KG1 (cell line): ENCODE measurements around the gene AGRN.
"Not testable (repeated sequence)": the region's sequence is repeated elsewhere in the genome, so short reads cannot be mapped to it uniquely, and the experiment has no call there.

ENCODE experiments used
- DNase-seq: peaks from one replicate; lab custom pipeline; 2025; lab: John Stamatoyannopoulos, UW

Gene AGRN

GRCh38 chr1:1001057-1001783, 18.7 kb upstream of the AGRN start:
- DNase-seq: no peak

- no peak for DNase-seq
Observed at GRCh38 chr1:1003618-1004419, 16.1 kb upstream of the AGRN start.

GRCh38 chr1:1004420-1004779, 15.5 kb upstream of the AGRN start:
- DNase-seq: no peak

DNA sequence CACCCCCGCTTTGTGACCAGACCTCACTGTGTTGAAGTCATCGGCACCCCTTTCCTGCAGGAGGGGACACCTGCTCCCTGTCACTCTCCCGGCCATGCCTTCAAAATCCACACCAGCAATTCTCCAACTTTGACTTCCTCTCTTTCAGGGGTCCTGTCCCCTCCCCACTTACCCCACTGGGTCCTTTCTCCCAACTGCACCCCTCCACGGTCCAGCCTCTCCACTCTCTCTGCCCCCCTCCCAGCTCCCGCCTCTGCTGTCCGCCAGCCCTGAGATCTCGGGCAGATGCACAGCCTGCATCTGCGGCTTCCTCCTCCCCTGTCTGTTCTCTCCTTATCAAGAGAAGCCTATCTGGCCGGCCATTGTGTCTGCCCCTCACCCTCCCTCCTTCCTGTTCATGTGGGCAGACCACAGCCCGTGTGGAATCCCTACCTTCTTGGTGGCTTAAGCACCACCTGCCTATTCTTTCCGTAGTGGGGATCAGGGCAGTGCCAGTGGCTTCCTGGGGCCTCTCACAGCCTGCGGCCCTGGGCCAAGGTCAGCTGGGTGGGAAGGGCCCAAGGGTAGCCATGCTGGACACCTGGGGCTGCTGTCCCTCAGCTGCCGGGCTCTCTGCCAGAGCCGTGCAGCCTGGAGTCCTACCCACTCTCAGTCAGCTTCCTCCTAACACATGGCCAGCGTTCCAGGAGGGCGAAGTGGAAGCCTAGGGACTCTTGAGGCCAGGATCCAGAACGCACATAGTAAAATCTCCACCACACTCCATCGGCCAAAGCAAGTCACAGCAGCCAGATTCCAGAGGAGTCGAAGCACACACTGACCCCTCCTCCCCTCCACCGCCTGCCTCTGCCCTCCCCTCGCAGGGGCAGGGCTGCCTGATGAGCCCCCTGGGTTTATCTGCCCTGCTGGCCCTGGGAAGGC, 14.9 kb upstream of the AGRN start:
- DNase-seq: no peak

DNA sequence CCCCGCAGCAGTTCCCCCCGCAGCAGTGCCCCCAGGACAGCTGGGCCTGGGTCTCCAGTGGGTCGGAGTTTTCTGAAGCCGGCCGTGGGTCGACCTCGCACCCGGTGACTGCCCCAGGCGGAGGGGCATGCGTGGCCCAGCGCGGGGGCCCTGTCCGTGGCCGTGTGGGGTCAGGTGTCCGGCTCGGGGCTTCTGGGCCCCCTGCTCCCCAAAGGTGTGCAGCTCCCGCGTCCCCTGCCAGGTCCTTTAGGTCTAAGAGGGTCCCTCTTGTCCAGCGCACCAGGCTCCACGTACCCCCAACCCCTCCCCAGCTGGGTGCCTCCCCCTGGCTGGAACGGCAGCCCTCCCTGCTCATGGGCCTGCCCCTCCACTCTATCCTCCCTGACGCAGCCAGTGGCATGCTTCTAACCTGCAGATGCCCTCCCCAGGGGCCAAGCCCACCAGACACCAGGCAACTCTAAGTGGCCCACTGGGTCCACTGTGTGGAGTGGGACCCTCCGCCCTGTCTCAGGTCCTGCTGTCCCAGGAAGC, 14.1 kb upstream of the AGRN start:
- DNase-seq: no peak

- no peak for DNase-seq
Observed at GRCh38 chr1:1006305-1007159, 13.4 kb upstream of the AGRN start.

- not testable (repeated sequence) for DNase-seq
Observed at GRCh38 chr1:1010131-1010530, 9.8 kb upstream of the AGRN start.

DNA sequence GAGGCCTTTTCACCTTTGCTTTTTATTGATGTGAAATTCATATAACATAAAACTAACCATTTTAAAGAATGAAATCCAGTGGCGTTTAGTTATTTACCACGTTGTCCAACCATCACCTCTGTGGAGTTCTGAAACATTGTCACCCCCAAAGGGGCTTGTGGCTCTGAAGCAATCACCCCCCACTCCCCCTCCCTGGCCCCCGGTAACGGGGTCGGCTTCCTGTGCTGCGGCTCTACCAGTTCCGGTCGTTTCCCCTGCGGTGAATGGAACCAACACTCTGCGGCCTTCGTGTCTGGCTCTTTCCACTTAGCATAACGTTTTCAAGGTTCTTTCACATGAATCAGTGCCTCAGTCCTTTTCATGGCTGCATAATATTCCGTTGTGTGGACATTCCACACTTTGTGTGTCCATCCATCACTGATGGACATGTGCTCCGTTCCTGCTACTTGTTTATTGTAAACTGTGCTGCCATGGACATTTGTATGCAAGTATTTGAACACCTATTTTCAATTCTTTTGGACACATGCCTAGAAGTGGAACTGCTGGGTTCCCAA, 8.4 kb upstream of the AGRN start:
- no peak for DNase-seq

DNA sequence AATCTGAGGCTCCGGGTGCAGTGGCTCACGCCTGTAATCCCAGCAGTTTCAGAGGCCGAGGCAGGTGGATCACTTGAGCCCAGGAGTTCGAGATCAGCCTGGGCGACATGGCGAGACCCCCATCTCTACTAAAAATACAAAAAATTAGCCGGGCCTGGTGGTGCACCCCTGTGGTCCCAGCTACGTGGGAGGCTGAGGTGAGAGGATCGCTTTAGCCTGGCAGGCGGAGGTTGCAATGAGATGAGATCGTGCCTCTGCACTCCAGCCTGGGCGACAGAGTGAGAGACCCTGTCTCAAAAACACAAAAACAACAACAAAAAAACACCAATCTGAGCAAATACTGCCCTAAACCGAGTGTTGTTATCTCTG, 7.2 kb upstream of the AGRN start:
- not testable (repeated sequence) for DNase-seq

DNA sequence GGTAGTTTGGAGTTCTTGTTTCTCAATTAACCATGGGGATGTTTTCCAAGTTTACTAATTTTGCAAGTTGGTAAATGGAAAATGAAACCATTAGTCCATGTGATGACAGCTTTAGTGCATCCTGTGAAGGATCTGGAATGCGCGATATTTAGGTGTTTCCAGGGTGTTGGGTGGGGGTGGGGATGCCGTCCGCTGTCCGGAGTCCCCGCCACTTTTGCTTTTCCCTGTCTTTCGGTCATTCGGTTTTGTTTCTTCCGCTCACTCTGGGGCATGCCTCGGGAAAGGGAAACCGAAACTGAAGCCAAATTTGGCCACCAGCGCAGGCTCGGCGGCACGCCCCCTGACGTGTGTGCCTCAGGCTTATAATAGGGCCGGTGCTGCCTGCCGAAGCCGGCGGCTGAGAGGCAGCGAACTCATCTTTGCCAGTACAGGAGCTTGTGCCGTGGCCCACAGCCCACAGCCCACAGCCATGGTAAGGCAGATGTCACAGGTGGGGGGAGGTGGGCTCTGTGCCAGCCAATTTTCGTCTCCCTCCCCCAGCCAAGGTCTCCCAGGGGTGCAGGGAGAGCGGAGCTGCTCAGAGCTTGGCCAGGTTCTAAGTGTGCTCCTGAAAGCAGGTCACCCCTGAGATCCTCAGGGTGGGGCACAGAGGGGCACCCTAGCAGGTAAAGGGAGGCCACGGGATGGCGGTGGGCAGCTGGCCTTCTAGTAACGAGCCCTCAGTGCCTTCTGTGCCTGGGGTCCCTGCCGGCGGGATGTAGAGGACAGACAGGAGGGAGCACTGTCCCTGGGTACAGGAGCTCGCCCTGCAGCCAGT, 6.6 kb upstream of the AGRN start, which contains the start of gene ISG15:
Gene ISG15 (plus strand): TSS at position 393 of the 817 bp plus-strand sequence. CDS start 77 bp downstream, at position 470.
- DNase-seq: peak; percentile 79

- DNase-seq: no peak
Observed at GRCh38 chr1:1013922-1014648, 5.8 kb upstream of the AGRN start.

DNA sequence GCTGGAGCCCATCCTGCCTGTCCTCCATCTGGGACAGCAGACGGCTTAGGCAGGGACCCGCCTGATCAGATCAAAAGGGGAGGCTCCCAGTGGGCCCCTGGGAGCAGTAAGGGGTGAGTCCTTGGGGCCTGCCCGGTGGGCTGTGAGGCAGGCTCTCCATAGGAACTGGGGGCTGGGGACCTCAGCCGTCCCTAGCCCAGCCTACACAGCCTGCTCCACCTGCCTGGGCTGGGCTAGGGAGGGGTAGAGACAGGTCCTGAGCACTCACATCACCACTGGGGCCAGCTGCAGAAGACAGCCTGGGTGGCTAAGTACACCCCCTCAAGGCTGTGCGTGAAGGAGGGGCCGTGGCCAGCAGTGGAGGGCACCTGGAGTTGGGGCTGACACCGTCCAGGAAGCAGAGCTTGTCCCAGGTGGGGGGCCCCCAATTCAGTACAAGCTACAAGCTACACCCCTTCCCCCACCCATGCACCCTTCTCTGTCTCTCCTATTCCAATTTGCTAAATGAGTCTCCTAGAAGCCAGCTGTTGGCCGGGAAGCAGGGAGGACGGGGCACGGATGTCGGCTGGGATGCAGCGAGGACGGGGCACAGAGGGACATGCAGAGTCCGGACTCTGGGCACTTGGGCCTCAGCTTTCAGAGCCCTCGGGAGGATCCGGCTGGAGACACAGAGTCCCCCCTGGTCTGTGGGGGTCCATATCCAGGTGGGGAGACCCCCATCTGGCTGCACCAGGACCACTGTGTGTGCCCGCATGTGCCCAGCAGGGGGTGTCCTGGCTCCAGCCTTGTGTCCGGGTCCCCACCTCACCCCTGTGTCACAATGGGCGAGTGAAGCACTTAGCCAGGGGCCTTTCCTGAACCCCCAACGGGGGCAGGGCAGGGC, 4.9 kb upstream of the AGRN start:
- no peak for DNase-seq

DNA sequence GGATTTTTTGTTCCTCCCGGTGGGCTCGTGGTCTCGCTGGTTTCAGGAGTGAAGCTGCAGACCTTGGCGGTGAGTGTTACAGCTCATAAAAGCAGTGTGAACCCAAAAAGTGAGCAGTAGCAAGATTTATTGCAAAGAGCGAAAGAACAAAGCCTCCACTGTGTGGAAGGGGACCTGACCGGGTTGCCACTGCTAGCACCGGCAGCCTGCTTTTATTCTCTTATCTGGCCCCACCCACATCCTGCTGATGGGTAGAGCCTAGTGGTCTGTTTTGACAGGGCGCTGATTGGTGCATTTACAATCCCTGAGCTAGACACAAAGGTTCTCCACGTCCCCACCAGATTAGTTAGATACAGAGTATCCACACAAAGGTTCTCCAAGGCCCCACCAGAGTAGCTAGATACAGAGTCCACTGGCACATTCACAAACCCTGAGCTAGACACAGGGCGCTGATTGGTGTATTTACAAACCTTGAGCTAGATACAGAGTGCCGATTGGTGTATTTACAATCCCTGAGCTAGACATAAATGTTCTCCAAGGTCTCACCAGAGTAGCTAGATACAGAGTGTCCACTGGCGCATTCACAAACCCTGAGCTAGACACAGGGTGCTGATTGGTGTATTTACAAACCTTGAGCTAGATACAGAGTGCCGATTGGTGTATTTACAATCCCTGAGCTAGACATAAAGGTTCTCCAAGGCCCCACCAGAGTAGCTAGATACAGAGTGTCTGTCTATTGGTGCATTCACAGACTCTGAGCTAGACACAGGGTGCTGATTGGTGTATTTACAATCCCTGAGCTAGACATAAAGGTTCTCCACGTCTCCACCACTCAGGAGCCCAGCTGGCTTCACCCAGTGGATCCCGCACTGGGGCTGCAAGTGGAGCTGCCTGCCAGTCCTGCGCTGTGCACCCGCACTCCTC, 2.3 kb upstream of the AGRN start:
- not testable (repeated sequence) for DNase-seq

- DNase-seq: not testable (repeated sequence)
Observed at GRCh38 chr1:1018321-1018685, 1.6 kb upstream of the AGRN start.

DNA sequence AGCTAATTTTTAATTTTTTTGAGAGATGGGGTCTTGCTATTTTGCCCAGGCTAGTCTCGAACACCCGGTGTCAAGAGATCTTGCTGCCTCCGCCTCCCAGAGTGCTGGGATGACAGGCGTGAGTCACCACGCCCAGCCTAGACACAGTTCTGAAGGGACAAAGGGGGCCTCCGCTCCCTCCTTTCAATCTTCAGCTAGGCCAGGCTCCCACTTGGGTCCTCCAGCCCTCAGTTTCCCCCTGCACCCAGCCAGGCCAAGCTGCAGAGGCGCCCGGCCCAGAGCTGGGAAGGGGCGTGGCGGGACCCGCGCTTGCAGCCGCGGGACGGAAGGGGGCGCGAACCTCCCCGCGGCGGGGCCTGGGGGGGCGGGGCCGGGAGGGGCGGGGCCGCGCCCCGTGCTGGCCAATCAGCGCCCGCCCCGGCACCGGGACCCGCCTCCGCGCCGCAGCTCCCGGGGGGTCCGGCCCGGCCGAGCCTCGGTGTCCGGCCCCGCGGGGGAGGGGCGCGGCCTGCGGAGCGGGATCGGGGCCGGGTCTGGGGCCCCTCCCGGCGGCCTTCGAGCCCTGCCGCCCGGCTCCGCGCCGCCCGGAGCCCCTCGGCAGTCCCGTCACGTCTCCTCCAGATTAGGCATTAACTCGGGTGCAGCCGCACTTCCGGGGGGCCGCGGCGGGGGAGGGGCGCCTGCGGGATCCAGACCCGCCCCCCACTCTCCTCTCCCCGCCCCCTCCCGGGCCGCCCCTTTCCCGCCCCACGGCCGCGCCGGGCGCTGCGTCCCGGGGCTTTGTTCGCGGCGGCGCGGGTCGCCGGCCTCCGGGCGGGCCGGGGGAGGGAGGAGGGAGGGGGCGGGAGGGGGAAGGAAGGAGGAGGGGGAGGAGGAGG, 559 bp upstream of the AGRN start:
- peak; percentile 47 for DNase-seq

DNA sequence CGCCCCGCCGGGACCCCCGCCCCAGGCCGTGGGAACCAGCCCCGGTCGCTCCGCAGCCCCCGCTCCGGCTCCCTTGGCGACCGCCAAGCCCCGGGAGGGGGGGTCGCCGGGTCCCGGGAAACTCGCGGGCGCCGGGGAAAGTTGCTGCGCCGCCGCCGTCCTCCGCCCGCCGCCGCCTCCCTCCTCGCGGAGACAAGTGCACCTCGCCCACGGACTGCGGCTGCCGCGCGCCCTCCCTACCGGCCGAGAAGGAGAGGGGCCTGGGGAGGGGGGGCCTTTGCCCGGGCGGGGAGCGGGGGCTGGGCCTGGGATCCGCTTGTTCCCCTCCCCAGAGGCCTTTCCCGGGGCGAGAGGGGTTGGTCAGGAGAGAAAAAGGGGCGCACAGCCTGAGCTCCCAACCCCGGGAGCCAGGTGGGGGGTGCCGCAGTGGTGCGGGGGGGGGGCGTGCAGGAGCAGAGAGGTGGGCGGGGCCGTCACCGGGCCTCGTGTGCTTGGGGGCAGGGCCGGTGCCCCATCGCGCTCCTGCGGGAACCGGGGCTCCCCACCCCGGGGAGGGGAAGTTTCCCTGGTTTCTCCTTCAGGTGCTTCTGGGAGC, 592 bp downstream of the AGRN start:
- no peak for DNase-seq
